ENCODE measurements around the gene ALG9.

ALG9 gene

GRCh38 chr11:111834432-111835163, 36.8 kb downstream of the ALG9 start:
- no peaks in the 10 kb centered on the region for H3K9me3 Mint-ChIP-seq
- no peak overlapping the region for H3K27ac Mint-ChIP-seq
- H3K4me3 Mint-ChIP-seq = no peak overlapping the region
- H3K27me3 Mint-ChIP-seq (ENCODE audit: low read depth) = no peaks in the 10 kb centered on the region
- peaks cover 11% of the 10 kb centered on the region for H3K4me1 Mint-ChIP-seq (ENCODE audit: low read depth)
- H3K36me3 Mint-ChIP-seq (ENCODE audit: low read depth) = peaks cover 30% of the 10 kb centered on the region

GRCh38 chr11:111833524-111833923, 37.9 kb downstream of the ALG9 start:
- peaks cover 28% of the 10 kb centered on the region for H3K36me3 Mint-ChIP-seq (ENCODE audit: low read depth)
- H3K9me3 Mint-ChIP-seq = no peaks in the 10 kb centered on the region
- H3K4me1 Mint-ChIP-seq (ENCODE audit: low read depth) = peaks cover 11% of the 10 kb centered on the region
- no peak overlapping the region for H3K4me3 Mint-ChIP-seq
- no peaks in the 10 kb centered on the region for H3K27me3 Mint-ChIP-seq (ENCODE audit: low read depth)
- no peak overlapping the region for H3K27ac Mint-ChIP-seq

- Mint-ChIP-seq H3K4me1 (ENCODE audit: low read depth) (no peaks in the 10 kb centered on the region), H3K9me3 (no peaks in the 10 kb centered on the region), H3K36me3 (ENCODE audit: low read depth) (peaks cover 14% of the 10 kb centered on the region), H3K27ac (no peak overlapping the region), H3K27me3 (ENCODE audit: low read depth) (no peaks in the 10 kb centered on the region), H3K4me3 (no peak overlapping the region)
These were observed 42.0 kb downstream of the ALG9 start for GRCh38 chr11:111829185-111829968.

- no peak overlapping the region for H3K27ac Mint-ChIP-seq
- no peaks in the 10 kb centered on the region for H3K9me3 Mint-ChIP-seq
- H3K36me3 Mint-ChIP-seq (ENCODE audit: low read depth) = peaks cover 8% of the 10 kb centered on the region
- H3K4me3 Mint-ChIP-seq = no peak overlapping the region
- no peaks in the 10 kb centered on the region for H3K27me3 Mint-ChIP-seq (ENCODE audit: low read depth)
- no peaks in the 10 kb centered on the region for H3K4me1 Mint-ChIP-seq (ENCODE audit: low read depth)
These were observed 44.9 kb downstream of the ALG9 start for GRCh38 chr11:111826322-111826950.

- H3K4me3 Mint-ChIP-seq = no peak overlapping the region
- no peak overlapping the region for H3K27ac Mint-ChIP-seq
- H3K9me3 Mint-ChIP-seq = no peaks in the 10 kb centered on the region
- no peaks in the 10 kb centered on the region for H3K27me3 Mint-ChIP-seq (ENCODE audit: low read depth)
- peaks cover 8% of the 10 kb centered on the region for H3K36me3 Mint-ChIP-seq (ENCODE audit: low read depth)
- H3K4me1 Mint-ChIP-seq (ENCODE audit: low read depth) = no peaks in the 10 kb centered on the region
These were observed 47.8 kb downstream of the ALG9 start for GRCh38 chr11:111823629-111824028.

- no peaks in the 10 kb centered on the region for H3K27me3 Mint-ChIP-seq (ENCODE audit: low read depth)
- no peak overlapping the region for H3K4me3 Mint-ChIP-seq
- H3K4me1 Mint-ChIP-seq (ENCODE audit: low read depth) = no peaks in the 10 kb centered on the region
- H3K27ac Mint-ChIP-seq = no peak overlapping the region
- no peaks in the 10 kb centered on the region for H3K9me3 Mint-ChIP-seq
- peaks cover 8% of the 10 kb centered on the region for H3K36me3 Mint-ChIP-seq (ENCODE audit: low read depth)
These were observed 48.2 kb downstream of the ALG9 start for GRCh38 chr11:111823131-111823530.

GRCh38 chr11:111819829-111820237, 51.5 kb downstream of the ALG9 start:
- no peaks in the 10 kb centered on the region for H3K27me3 Mint-ChIP-seq (ENCODE audit: low read depth)

GRCh38 chr11:111819161-111819828, 52.1 kb downstream of the ALG9 start:
- no peaks in the 10 kb centered on the region for H3K4me1 Mint-ChIP-seq (ENCODE audit: low read depth)

More at GRCh38 chr11:111819829-111820237, 51.5 kb downstream of the ALG9 start:
- Mint-ChIP-seq H3K4me3 (no peak overlapping the region), H3K4me1 (ENCODE audit: low read depth) (no peaks in the 10 kb centered on the region), H3K27ac (no peak overlapping the region), H3K36me3 (ENCODE audit: low read depth) (peaks cover 9% of the 10 kb centered on the region), H3K9me3 (no peaks in the 10 kb centered on the region)

GRCh38 chr11:111815489-111815888, 55.9 kb downstream of the ALG9 start:
- Mint-ChIP-seq H3K9me3 (no peaks in the 10 kb centered on the region), H3K27ac (no peak overlapping the region), H3K36me3 (ENCODE audit: low read depth) (peaks cover 10% of the 10 kb centered on the region), H3K4me3 (no peak overlapping the region), H3K4me1 (ENCODE audit: low read depth) (no peaks in the 10 kb centered on the region), H3K27me3 (ENCODE audit: low read depth) (no peaks in the 10 kb centered on the region)

More at GRCh38 chr11:111819161-111819828, 52.1 kb downstream of the ALG9 start:
- H3K36me3 Mint-ChIP-seq (ENCODE audit: low read depth) = peaks cover 11% of the 10 kb centered on the region
- H3K9me3 Mint-ChIP-seq = no peaks in the 10 kb centered on the region
- H3K4me3 Mint-ChIP-seq = no peak overlapping the region
- no peaks in the 10 kb centered on the region for H3K27me3 Mint-ChIP-seq (ENCODE audit: low read depth)
- H3K27ac Mint-ChIP-seq = no peak overlapping the region

- no peak overlapping the region for H3K4me3 Mint-ChIP-seq
- H3K9me3 Mint-ChIP-seq = no peaks in the 10 kb centered on the region
- no peaks in the 10 kb centered on the region for H3K27me3 Mint-ChIP-seq (ENCODE audit: low read depth)
- H3K4me1 Mint-ChIP-seq (ENCODE audit: low read depth) = no peaks in the 10 kb centered on the region
- H3K36me3 Mint-ChIP-seq (ENCODE audit: low read depth) = peaks cover 11% of the 10 kb centered on the region
- H3K27ac Mint-ChIP-seq = no peak overlapping the region
These were observed 56.6 kb downstream of the ALG9 start for GRCh38 chr11:111814557-111815320.

- H3K36me3 Mint-ChIP-seq (ENCODE audit: low read depth) = peaks cover 11% of the 10 kb centered on the region
- no peaks in the 10 kb centered on the region for H3K27me3 Mint-ChIP-seq (ENCODE audit: low read depth)
- H3K4me3 Mint-ChIP-seq = no peak overlapping the region
- no peak overlapping the region for H3K27ac Mint-ChIP-seq
- H3K4me1 Mint-ChIP-seq (ENCODE audit: low read depth) = no peaks in the 10 kb centered on the region
- H3K9me3 Mint-ChIP-seq = no peaks in the 10 kb centered on the region
These were observed 57.3 kb downstream of the ALG9 start for GRCh38 chr11:111814106-111814505.

- Mint-ChIP-seq H3K27me3 (ENCODE audit: low read depth) (no peaks in the 10 kb centered on the region), H3K9me3 (no peaks in the 10 kb centered on the region), H3K4me1 (ENCODE audit: low read depth) (no peaks in the 10 kb centered on the region), H3K4me3 (no peak overlapping the region), H3K27ac (no peak overlapping the region), H3K36me3 (ENCODE audit: low read depth) (peaks cover 15% of the 10 kb centered on the region)
These were observed 59.2 kb downstream of the ALG9 start for GRCh38 chr11:111812211-111812610.

- no peak overlapping the region for H3K27ac Mint-ChIP-seq
- no peaks in the 10 kb centered on the region for H3K9me3 Mint-ChIP-seq
- no peaks in the 10 kb centered on the region for H3K27me3 Mint-ChIP-seq (ENCODE audit: low read depth)
- no peak overlapping the region for H3K4me3 Mint-ChIP-seq
- H3K36me3 Mint-ChIP-seq (ENCODE audit: low read depth) = peaks cover 14% of the 10 kb centered on the region
- H3K4me1 Mint-ChIP-seq (ENCODE audit: low read depth) = no peaks in the 10 kb centered on the region
These were observed 59.9 kb downstream of the ALG9 start for GRCh38 chr11:111811445-111811844.

- H3K4me1 Mint-ChIP-seq (ENCODE audit: low read depth) = no peaks in the 10 kb centered on the region
- H3K4me3 Mint-ChIP-seq = no peak overlapping the region
- H3K9me3 Mint-ChIP-seq = no peaks in the 10 kb centered on the region
- H3K27me3 Mint-ChIP-seq (ENCODE audit: low read depth) = no peaks in the 10 kb centered on the region
- peaks cover 21% of the 10 kb centered on the region for H3K36me3 Mint-ChIP-seq (ENCODE audit: low read depth)
- H3K27ac Mint-ChIP-seq = no peak overlapping the region
These were observed 62.5 kb downstream of the ALG9 start for GRCh38 chr11:111808834-111809233.
